Measurements from ENCODE around the gene CHCHD3. TPM values are rescaled to one million over a fixed set of nuclear protein-coding genes. Genes with fewer than 3 reads are reported as not detected.

CHCHD3 gene
- total RNA-seq, 4 donors from 2014 or later = 40.6 to 66.6 (median 48.1) TPM

DNA sequence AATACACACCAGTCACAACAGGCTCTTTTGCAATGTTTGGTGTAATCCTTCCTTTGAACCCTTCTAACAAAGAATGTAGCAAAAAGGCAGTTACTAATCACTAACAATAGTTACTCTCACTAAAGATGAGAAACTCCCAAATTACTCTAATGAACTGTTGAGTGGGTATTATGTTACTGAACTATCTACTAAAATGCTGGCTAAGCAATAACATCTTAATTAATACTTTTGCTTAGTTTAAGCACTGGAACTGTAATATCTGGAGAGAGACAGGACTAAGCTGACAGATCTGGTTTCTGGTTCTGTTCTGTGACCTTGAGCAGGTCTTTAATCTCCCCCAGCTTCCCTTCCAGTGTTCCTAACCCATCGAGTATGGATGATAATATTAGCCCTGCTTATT lies 241.7 kb downstream of the CHCHD3 start:
- H3K4me1 ChIP-seq = no peaks in the 10 kb centered on the region
- H3K36me3 ChIP-seq = peaks cover 0 to 8% (median 0%) of the 10 kb centered on the region in 3 donors
- TF ChIP-seq EP300 (IDR thresholded peaks at IDR 0.05) (no peak), POLR2A (IDR thresholded peaks at IDR 0.05) (no peak), CTCF (IDR thresholded peaks at IDR 0.05) (no peak)
- WGBS, 2 donors = 61 to 73% methylated on average over 1 of the region's 1 CpG
- no peaks in the 10 kb centered on the region for H3K27me3 ChIP-seq
- DNase-seq (ENCODE audit: low spot score in 2 of 2) = no peak
- H3K27ac ChIP-seq = no peak overlapping the region
- H3K9me3 ChIP-seq = no peaks in the 10 kb centered on the region
- no peak overlapping the region for H3K4me3 ChIP-seq

GRCh38 chr7:132838313-132838712 lies 243.6 kb downstream of the CHCHD3 start:
- Histone ChIP-seq H3K27me3 (no peaks in the 10 kb centered on the region), H3K36me3 (peaks cover 0 to 8% (median 0%) of the 10 kb centered on the region in 3 donors), H3K4me1 (no peaks in the 10 kb centered on the region), H3K9me3 (no peaks in the 10 kb centered on the region), H3K4me3 (no peak overlapping the region), H3K27ac (no peak overlapping the region)
- no peak for DNase-seq (ENCODE audit: low spot score in 2 of 2)
- TF ChIP-seq EP300 (IDR thresholded peaks at IDR 0.05) (no peak), CTCF (IDR thresholded peaks at IDR 0.05) (no peak), POLR2A (IDR thresholded peaks at IDR 0.05) (no peak)
- 74 to 76% methylated on average over 3 of the region's 3 CpGs for WGBS, 2 donors

DNA sequence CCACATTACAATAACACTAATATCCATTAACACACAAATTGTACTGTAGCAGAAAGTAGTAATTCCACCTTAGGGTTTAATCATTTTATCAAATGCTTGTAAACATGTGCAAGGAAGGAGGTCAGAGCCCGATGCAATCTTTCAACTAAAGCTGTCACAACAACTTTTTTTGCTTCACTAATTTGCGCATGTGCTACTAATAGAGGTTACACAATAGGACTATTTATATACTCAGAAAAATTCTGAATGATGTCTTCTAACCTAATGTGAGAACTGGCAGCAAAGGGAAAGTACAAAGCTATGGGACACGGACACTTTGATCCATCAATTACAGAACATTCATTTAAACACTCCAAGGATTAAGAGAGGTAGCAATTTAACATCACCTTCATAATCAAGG lies 244.4 kb downstream of the CHCHD3 start:
- H3K27me3 ChIP-seq = no peaks in the 10 kb centered on the region
- H3K4me3 ChIP-seq = no peak overlapping the region
- H3K4me1 ChIP-seq = no peaks in the 10 kb centered on the region
- 37% methylated on average over 3 of the region's 3 CpGs for WGBS, 2 donors
- H3K36me3 ChIP-seq = peaks cover 0 to 8% (median 0%) of the 10 kb centered on the region in 3 donors
- DNase-seq (ENCODE audit: low spot score in 2 of 2) = no peak
- no peaks in the 10 kb centered on the region for H3K9me3 ChIP-seq
- H3K27ac ChIP-seq = no peak overlapping the region
- TF ChIP-seq CTCF (IDR thresholded peaks at IDR 0.05) = no peak
- TF ChIP-seq EP300 (IDR thresholded peaks at IDR 0.05) = no peak

DNA sequence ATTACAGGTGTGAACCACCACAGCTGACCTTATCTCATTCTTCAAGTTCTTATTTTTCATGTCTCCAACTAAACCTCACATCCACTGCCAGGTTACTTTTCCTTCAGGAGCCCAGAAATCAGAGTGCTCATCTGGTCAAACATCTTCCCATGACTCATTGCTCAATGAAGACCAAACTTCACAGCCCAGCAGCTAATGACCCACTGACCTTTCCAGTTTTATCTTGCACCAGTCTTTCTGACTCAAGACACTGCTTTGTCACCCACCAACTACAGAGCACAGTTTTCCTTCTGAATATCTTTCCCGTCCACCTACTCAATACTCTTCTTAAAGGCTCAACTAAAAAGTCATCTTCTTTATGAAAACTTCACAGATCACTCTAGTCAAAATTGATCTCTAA lies 245.1 kb downstream of the CHCHD3 start:
- H3K4me3 ChIP-seq = no peak overlapping the region
- TF ChIP-seq CTCF (IDR thresholded peaks at IDR 0.05) (no peak), EP300 (IDR thresholded peaks at IDR 0.05) (no peak), POLR2A (IDR thresholded peaks at IDR 0.05) (no peak)
- 93 to 98% methylated on average over 1 of the region's 1 CpG for WGBS, 2 donors
- DNase-seq (ENCODE audit: low spot score in 2 of 2) = no peak
- H3K36me3 ChIP-seq = peaks cover 0 to 7% (median 0%) of the 10 kb centered on the region in 3 donors
- no peaks in the 10 kb centered on the region for H3K27me3 ChIP-seq
- no peaks in the 10 kb centered on the region for H3K4me1 ChIP-seq
- H3K9me3 ChIP-seq = no peaks in the 10 kb centered on the region
- no peak overlapping the region for H3K27ac ChIP-seq

GRCh38 chr7:132830941-132831340 lies 250.9 kb downstream of the CHCHD3 start:
- WGBS, 2 donors = 69 to 83% methylated on average over 2 of the region's 2 CpGs
- H3K4me3 ChIP-seq = no peak overlapping the region
- H3K27ac ChIP-seq = no peak overlapping the region
- no peaks in the 10 kb centered on the region for H3K36me3 ChIP-seq
- H3K9me3 ChIP-seq = no peaks in the 10 kb centered on the region
- no peaks in the 10 kb centered on the region for H3K27me3 ChIP-seq
- no peak for DNase-seq (ENCODE audit: low spot score in 2 of 2)
- H3K4me1 ChIP-seq = no peaks in the 10 kb centered on the region
- no peak for TF ChIP-seq POLR2A (IDR thresholded peaks at IDR 0.05)
- no peak for TF ChIP-seq EP300 (IDR thresholded peaks at IDR 0.05)
- TF ChIP-seq CTCF (IDR thresholded peaks at IDR 0.05) = no peak

Data from tibial nerve (tissue), 4 donors.